SK-N-SH treated with all-trans-retinoic acid at 6 μM for 48 hours (cell line): ENCODE data around the gene IFT27.

Experiments
- ATAC-seq: fragments of 200-7000 bp; cut with Tn5 transposase; 3 replicates; pipeline ENCODE4 v1.9.1; 2020; ENCODE audit warnings: mild to moderate bottlenecking, moderate library complexity
- ARNTL ChIP-seq: fragments of 450-650 bp; formaldehyde crosslinking; IDR thresholded peaks from 2 replicates; pipeline ENCODE4 v1.5.0; 2020; ENCODE audit warnings: low read depth, mild to moderate bottlenecking, moderate library complexity, borderline replicate concordance
- BACH2 ChIP-seq: fragments of 250-450 bp; sonication (Bioruptor Pico); IDR thresholded peaks from 2 replicates; pipeline ENCODE4 v1.9.0; 2021; ENCODE audit warnings: mild to moderate bottlenecking, borderline replicate concordance
- CSDC2 ChIP-seq: fragments of 250-450 bp; sonication (Bioruptor Pico); IDR thresholded peaks from 2 replicates; pipeline ENCODE4 v1.5.0; 2020; ENCODE audit warnings: mild to moderate bottlenecking, moderate library complexity
- ESRRG ChIP-seq: fragments of 250-450 bp; sonication (Bioruptor Pico); IDR thresholded peaks from 2 replicates; pipeline ENCODE4 v1.6.1; 2021; ENCODE audit warnings: mild to moderate bottlenecking
- GLIS3 ChIP-seq: fragments of 250-450 bp; sonication (Bioruptor Pico); IDR thresholded peaks from 2 replicates; pipeline ENCODE4 v1.5.0; 2020; ENCODE audit warnings: mild to moderate bottlenecking, moderate library complexity
- ISL1 ChIP-seq: fragments of 250-450 bp; sonication (Bioruptor Pico); IDR thresholded peaks from 2 replicates; pipeline ENCODE4 v2.1.2; 2022; ENCODE audit warnings: mild to moderate bottlenecking, moderate library complexity
- OSR1 ChIP-seq: fragments of 250-450 bp; sonication (Bioruptor Pico); IDR thresholded peaks from 2 replicates; pipeline ENCODE4 v1.8.0; 2022; ENCODE audit warnings: moderate library complexity, mild to moderate bottlenecking, inconsistent platforms
- PPARA ChIP-seq: fragments of 250-450 bp; sonication (Bioruptor Pico); IDR thresholded peaks from 2 replicates; pipeline ENCODE4 v1.5.0; 2020; ENCODE audit warnings: mild to moderate bottlenecking, borderline replicate concordance
- RARB ChIP-seq: fragments of 250-450 bp; sonication (Bioruptor Pico); IDR thresholded peaks from 2 replicates; pipeline ENCODE4 v1.8.0; 2021; ENCODE audit warnings: mild to moderate bottlenecking, moderate library complexity
- SNAI2 ChIP-seq: fragments of 250-450 bp; sonication (Bioruptor Pico); IDR thresholded peaks from 2 replicates; pipeline ENCODE4 v1.5.0; 2020; ENCODE audit warnings: mild to moderate bottlenecking, moderate library complexity
- TCF4 ChIP-seq: fragments of 250-450 bp; sonication (Bioruptor Pico); IDR thresholded peaks from 2 replicates; pipeline ENCODE4 v1.8.0; 2021; ENCODE audit warnings: mild to moderate bottlenecking, moderate library complexity, borderline replicate concordance
- TOX ChIP-seq: fragments of 250-450 bp; sonication (Bioruptor Pico); IDR thresholded peaks from 2 replicates; pipeline ENCODE4 v1.8.0; 2021; ENCODE audit warnings: mild to moderate bottlenecking, moderate library complexity, borderline replicate concordance
- ZC3H10 ChIP-seq: fragments of 250-450 bp; sonication (Bioruptor Pico); IDR thresholded peaks from 2 replicates; pipeline ENCODE4 v1.5.1; 2021; ENCODE audit warnings: mild to moderate bottlenecking, moderate library complexity
- ZFP3 ChIP-seq: fragments of 250-450 bp; sonication (Bioruptor Pico); IDR thresholded peaks from 2 replicates; pipeline ENCODE4 v1.5.0; 2020; ENCODE audit warnings: mild to moderate bottlenecking, moderate library complexity
- ZFP30 ChIP-seq: fragments of 450-650 bp; formaldehyde crosslinking; IDR thresholded peaks from 2 replicates; pipeline ENCODE4 v1.5.0; 2022; ENCODE audit warnings: mild to moderate bottlenecking, moderate library complexity
- ZNF8 ChIP-seq: fragments of 450-650 bp; formaldehyde crosslinking; IDR thresholded peaks from 2 replicates; pipeline ENCODE4 v1.5.0; 2020; ENCODE audit warnings: mild to moderate bottlenecking, moderate library complexity
- TF ChIP-seq, protein P1 (sequence below): fragments of 250-450 bp; sonication (Bioruptor Pico); IDR thresholded peaks from 2 replicates; pipeline ENCODE4 v1.8.0; 2021; ENCODE audit warnings: low read depth, mild to moderate bottlenecking, moderate library complexity, borderline replicate concordance
- TF ChIP-seq, protein P2 (sequence below): fragments of 250-450 bp; sonication (Bioruptor Pico); IDR thresholded peaks from 2 replicates; pipeline ENCODE4 v1.5.1; 2020; ENCODE audit warnings: low read depth, mild to moderate bottlenecking, moderate library complexity
- TF ChIP-seq, protein P3 (sequence below): fragments of 250-450 bp; sonication (Bioruptor Pico); IDR thresholded peaks from 2 replicates; pipeline ENCODE4 v1.5.0; 2020; ENCODE audit warnings: mild to moderate bottlenecking, moderate library complexity
- TF ChIP-seq, protein P4 (sequence below): fragments of 250-450 bp; sonication (Bioruptor Pico); IDR thresholded peaks from 2 replicates; pipeline ENCODE4 v1.8.0; 2020; ENCODE audit warnings: mild to moderate bottlenecking, moderate library complexity, borderline replicate concordance

IFT27 gene

DNA sequence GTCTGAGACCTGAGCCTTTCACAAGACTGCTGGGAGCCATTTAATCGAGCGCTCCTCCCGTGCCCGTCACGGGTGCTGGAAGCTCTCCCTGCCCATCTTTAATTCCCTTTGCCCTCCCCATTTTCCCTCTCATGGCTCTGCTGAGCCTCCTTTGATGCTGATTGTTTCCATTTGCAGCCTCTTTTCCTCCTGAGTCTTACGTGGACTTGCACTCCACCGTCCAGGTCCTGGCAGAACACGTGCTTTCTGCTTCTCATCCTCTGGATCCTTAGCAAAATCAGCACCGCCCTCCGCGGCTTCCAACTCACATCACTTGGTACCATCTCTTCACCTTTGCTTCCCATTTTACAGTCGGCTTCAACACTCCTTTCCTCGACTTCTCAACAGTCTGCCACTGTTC, 7.3 kb downstream of the IFT27 start:
- TF ChIP-seq GLIS3 (CRISPR knock-in tag) (no peak), ZC3H10 (CRISPR knock-in tag) (no peak), ARNTL (CRISPR knock-in tag) (no peak), RARB (CRISPR knock-in tag) (no peak), ZFP30 (CRISPR knock-in tag) (no peak), OSR1 (CRISPR knock-in tag) (no peak), ISL1 (CRISPR knock-in tag) (no peak), ZNF8 (no peak)
- TF ChIP-seq, protein P1, sequence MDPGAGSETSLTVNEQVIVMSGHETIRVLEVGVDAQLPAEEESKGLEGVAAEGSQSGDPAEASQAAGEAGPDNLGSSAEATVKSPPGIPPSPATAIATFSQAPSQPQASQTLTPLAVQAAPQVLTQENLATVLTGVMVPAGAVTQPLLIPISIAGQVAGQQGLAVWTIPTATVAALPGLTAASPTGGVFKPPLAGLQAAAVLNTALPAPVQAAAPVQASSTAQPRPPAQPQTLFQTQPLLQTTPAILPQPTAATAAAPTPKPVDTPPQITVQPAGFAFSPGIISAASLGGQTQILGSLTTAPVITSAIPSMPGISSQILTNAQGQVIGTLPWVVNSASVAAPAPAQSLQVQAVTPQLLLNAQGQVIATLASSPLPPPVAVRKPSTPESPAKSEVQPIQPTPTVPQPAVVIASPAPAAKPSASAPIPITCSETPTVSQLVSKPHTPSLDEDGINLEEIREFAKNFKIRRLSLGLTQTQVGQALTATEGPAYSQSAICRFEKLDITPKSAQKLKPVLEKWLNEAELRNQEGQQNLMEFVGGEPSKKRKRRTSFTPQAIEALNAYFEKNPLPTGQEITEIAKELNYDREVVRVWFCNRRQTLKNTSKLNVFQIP (CRISPR knock-in tag) = no peak
- TF ChIP-seq, protein P2, sequence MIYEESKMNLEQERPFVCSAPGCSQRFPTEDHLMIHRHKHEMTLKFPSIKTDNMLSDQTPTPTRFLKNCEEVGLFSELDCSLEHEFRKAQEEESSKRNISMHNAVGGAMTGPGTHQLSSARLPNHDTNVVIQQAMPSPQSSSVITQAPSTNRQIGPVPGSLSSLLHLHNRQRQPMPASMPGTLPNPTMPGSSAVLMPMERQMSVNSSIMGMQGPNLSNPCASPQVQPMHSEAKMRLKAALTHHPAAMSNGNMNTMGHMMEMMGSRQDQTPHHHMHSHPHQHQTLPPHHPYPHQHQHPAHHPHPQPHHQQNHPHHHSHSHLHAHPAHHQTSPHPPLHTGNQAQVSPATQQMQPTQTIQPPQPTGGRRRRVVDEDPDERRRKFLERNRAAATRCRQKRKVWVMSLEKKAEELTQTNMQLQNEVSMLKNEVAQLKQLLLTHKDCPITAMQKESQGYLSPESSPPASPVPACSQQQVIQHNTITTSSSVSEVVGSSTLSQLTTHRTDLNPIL (CRISPR knock-in tag) = no peak
- no peak for ATAC-seq

DNA sequence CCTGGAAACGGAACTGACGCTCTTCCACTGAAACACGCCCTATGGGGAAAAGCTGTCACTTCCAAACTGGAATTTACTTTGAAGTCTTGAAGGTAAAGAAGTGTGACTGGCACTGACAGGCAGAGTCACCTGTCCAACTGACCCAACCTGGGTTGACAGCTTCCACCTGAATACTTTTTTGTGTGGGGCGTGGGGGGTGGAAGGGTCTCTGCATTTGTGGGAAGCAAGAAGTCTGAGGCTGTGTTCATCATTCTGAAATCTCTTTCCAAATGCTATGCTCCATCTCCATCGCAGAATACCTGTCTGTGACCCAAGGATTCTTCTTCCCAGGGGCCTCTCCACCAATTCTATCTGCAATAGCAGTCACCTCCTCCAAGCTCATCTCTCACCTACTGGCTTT, 7.8 kb downstream of the IFT27 start:
- TF ChIP-seq, protein P1 (CRISPR knock-in tag) = no peak
- no peak for TF ChIP-seq OSR1 (CRISPR knock-in tag)
- TF ChIP-seq ISL1 (CRISPR knock-in tag) = no peak
- TF ChIP-seq, protein P3, sequence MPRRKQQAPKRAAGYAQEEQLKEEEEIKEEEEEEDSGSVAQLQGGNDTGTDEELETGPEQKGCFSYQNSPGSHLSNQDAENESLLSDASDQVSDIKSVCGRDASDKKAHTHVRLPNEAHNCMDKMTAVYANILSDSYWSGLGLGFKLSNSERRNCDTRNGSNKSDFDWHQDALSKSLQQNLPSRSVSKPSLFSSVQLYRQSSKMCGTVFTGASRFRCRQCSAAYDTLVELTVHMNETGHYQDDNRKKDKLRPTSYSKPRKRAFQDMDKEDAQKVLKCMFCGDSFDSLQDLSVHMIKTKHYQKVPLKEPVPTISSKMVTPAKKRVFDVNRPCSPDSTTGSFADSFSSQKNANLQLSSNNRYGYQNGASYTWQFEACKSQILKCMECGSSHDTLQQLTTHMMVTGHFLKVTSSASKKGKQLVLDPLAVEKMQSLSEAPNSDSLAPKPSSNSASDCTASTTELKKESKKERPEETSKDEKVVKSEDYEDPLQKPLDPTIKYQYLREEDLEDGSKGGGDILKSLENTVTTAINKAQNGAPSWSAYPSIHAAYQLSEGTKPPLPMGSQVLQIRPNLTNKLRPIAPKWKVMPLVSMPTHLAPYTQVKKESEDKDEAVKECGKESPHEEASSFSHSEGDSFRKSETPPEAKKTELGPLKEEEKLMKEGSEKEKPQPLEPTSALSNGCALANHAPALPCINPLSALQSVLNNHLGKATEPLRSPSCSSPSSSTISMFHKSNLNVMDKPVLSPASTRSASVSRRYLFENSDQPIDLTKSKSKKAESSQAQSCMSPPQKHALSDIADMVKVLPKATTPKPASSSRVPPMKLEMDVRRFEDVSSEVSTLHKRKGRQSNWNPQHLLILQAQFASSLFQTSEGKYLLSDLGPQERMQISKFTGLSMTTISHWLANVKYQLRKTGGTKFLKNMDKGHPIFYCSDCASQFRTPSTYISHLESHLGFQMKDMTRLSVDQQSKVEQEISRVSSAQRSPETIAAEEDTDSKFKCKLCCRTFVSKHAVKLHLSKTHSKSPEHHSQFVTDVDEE (CRISPR knock-in tag) = no peak
- TF ChIP-seq TCF4 (CRISPR knock-in tag) = no peak
- TF ChIP-seq, protein P2 (CRISPR knock-in tag) = no peak
- TF ChIP-seq TOX (CRISPR knock-in tag) = no peak
- TF ChIP-seq, protein P4, sequence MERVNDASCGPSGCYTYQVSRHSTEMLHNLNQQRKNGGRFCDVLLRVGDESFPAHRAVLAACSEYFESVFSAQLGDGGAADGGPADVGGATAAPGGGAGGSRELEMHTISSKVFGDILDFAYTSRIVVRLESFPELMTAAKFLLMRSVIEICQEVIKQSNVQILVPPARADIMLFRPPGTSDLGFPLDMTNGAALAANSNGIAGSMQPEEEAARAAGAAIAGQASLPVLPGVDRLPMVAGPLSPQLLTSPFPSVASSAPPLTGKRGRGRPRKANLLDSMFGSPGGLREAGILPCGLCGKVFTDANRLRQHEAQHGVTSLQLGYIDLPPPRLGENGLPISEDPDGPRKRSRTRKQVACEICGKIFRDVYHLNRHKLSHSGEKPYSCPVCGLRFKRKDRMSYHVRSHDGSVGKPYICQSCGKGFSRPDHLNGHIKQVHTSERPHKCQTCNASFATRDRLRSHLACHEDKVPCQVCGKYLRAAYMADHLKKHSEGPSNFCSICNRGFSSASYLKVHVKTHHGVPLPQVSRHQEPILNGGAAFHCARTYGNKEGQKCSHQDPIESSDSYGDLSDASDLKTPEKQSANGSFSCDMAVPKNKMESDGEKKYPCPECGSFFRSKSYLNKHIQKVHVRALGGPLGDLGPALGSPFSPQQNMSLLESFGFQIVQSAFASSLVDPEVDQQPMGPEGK = no peak
- no peak for TF ChIP-seq ESRRG (CRISPR knock-in tag)
- TF ChIP-seq RARB (CRISPR knock-in tag) = no peak
- TF ChIP-seq ARNTL (CRISPR knock-in tag) = no peak

DNA sequence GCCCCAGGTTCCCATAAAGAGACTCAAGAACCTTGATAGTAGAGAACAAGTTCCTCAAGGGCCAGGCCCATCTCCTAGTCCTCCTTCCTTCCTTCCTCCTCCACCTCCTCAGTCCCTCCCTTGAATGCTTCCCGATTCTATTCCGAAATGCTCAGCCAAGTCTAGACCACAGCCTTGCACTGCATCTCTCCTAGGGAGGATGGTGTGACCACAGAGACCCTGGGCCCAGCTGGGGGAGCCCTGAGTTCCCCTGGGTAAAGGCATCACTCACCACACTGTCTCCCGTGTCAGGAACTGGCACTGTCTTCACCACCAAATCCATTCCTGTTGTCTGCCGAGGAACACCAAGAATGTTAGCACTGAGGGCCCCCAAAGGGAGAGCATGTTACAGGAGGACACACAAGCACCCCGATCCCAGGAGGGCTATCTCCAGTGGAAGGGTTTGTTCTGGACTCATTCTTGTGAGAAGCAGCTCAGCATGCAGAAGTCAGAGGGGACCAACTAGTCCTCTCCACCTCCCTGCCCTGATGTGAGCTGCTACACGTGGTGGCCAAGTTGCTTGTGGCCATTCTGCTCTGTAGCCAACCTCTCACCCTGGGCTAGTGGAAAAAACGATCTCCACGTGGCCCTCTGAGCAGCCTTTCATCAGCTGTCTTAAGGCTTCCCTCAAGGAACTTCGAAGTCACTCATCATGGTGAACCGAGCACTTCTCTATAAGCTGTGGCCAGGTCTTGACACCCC, 8.7 kb downstream of the IFT27 start:
- ATAC-seq = no peak
- TF ChIP-seq SNAI2 (no peak), ZC3H10 (CRISPR knock-in tag) (no peak), TCF4 (CRISPR knock-in tag) (no peak), ZFP3 (no peak), RARB (CRISPR knock-in tag) (no peak), PPARA (no peak), ESRRG (CRISPR knock-in tag) (no peak), ZFP30 (CRISPR knock-in tag) (no peak), ZNF8 (no peak), BACH2 (CRISPR knock-in tag) (no peak), TOX (CRISPR knock-in tag) (no peak), OSR1 (CRISPR knock-in tag) (no peak), GLIS3 (CRISPR knock-in tag) (no peak), CSDC2 (CRISPR knock-in tag) (no peak)
- TF ChIP-seq, protein P3 (CRISPR knock-in tag) = no peak
- TF ChIP-seq, protein P2 (CRISPR knock-in tag) = no peak

More for the DNA sequence above, 7.8 kb downstream of the IFT27 start:
- ATAC-seq = no peak
